Inferior parietal cortex (tissue), 1 donor: ENCODE measurements around the gene C22orf31.

Source experiments
- DNase-seq: peaks from one replicate; pipeline ENCODE4 v3.0.0-alpha.2; 2016; ENCODE audit errors: extremely low spot score

C22orf31 gene

DNA sequence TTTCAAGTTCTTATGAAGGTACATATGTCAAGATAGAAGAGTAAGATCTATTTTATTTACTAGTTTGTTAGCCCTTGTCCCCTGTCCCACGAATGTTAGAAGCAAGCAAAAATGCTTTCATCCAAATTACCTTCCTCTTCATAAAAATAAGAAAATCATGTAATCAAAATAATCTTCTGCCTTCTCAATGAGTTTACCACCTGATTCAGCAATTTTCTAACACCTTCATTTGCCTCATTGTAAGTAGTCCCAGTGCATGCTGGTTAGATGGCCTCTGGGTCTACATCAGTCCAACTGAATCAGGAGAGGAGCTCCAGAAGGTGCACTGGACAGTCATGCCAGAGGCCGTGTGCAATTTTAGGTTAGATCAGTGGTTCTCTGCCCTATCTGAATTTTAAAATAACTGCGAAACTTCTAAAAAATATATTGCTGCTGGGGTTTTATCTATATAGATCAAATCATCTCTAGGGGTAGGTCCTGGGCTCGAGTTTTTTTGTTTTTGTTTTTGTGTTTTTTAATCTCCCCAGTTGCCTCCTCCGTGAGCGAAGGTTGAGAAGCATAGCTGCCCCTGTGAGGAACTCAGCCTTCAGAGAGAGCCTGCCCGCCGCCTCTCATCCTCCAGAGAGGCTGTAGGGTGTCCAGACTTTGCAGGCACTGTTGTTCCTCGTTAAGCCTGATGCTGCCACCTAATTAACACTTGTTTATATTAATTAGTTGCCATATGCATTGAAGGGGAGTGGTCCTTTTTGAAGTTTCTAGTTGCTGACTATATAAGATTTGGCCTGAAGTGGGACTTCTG is 32.2 kb downstream of the C22orf31 start:
- DNase-seq: no peak

DNA sequence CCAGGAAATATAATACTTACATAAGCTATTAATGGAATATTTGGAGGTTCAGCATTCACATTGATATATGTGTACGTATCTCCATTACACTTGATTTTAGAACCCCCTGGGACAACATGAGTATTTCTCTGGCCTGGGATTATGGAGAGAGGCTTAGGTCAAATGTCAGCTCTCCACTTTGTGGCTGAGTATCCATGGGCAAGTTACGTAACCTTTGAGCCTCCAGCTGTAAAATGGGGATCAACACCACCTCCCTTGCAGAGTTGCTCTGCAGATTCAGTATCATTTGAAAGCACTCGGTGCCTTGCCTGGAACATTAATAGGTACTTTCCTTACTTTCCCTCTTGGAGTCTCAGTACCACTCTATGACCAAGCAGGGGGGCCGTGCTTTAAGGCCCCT is 33.2 kb downstream of the C22orf31 start:
- no peak for DNase-seq

DNA sequence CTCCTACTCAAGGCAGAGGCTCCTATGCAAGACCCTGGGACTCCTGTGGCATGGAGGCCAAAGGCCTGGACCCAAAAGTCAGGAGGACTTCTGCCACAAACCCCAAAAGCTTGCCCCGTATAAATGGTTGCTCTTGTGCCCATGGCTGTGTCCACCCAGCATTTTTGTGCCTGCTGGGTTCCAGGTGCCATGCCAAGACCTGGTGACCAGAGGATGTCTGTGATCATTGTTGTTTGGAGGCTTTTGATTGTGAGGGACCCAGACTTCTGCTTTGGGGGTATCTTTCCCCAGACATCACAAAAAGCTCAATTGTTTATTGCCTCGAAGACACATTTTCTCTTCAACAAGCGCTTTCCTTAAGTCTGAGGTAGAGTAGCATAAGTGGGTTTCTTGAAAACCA is 35.1 kb downstream of the C22orf31 start:
- DNase-seq: no peak

DNA sequence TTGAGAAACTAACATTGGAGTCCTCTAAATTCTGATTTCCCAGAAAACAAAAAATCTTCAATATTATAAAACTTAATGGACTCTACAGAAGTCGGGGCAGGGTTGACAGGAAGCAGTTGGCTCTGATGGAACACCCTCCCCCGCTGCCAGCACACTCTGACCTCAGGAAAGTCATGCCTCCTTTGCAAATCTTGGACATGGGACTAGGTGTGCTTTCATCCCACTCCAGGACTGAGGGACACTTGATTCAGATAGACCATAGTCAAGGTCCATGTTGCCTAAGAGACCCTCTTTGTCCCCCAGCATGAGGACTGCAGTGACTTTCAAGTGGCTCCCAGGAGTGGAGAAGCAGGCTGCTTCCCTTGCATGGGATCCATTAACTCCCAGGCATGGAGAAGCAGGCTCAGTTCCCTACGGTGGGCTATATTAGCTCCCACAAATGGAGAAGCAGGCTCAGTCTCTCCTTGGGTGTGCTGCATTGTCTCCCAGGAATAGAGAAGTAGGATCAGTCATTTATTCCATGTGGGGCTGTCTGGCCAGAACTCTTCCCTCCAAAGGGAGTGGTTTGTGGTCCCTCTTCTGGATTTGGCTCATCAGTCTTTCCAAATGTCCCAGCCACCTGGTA is 38.3 kb downstream of the C22orf31 start:
- no peak for DNase-seq

DNA sequence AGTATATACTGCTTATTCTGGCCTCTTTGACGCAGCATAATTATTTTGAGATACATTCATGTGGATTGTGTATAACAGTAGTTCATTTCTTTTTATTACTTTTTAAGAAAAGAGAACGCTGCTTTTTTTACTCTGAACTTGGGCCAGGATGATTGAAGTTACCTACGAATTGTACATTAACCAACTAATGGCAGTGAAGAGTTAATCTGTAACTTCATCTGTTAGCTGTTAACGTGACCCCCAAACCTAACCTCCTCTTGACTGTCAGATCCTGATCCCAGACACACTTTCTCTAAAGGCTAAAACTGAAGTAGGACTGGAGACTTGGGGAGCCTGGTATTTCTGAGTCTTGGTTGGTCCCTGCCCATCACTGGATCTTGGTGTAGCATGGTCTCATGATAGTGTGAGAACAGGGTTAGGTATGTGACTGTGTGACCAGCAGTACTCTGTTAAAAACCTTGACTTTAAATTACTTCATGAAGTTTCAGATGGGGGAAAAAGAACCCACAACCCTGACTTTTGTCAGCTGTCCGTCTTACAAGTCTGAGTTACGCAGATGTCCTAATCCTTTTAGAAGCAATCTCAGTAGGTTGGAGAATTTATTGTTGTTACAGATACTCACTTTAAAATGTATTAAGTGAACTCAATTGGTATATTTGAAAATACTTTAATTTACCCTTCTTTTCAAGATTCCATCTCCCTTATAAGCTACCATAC is 39.4 kb downstream of the C22orf31 start:
- DNase-seq: no peak

DNA sequence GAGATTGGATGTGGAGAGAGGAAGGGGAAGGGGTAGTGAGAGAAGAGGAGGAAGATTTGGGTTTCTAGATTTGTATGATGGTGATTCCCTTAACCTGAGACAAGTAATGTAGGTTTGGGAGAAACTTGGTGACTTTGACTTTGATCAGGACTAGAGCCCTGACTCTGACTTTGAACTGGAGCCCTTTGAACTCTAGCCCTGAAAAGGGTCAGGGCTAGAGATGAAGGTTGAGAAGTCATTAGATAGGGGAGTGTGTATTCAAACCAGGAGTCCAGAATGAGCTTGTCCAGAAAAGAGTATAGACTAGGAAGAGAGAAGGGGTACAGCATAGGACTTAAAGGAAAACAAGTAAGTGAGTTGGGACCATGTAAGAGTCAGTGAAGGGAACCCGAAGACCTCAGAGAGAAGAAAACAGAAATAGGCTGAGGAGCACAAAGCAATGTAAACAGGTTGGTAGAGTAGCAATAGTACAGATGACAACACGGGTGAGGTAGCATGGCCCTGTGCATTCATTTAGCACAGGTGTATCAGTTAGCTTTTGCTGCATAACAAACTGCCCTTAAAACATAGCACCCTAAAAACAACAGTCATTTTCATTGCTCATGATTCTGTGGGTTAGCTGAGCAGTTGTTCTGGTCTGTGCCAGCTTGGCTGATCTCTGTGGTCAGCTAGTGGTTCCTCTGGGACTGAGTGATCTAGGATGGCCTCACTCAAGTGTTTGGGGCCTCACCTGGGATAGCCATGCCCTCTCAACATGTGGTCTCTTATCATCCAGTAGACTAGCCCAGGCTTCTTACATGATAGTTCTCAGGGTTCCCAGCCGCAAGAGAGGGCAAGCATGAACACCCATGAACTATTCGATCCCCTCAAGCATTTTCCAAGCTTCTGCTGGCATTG is 43.1 kb downstream of the C22orf31 start:
- no peak for DNase-seq

DNA sequence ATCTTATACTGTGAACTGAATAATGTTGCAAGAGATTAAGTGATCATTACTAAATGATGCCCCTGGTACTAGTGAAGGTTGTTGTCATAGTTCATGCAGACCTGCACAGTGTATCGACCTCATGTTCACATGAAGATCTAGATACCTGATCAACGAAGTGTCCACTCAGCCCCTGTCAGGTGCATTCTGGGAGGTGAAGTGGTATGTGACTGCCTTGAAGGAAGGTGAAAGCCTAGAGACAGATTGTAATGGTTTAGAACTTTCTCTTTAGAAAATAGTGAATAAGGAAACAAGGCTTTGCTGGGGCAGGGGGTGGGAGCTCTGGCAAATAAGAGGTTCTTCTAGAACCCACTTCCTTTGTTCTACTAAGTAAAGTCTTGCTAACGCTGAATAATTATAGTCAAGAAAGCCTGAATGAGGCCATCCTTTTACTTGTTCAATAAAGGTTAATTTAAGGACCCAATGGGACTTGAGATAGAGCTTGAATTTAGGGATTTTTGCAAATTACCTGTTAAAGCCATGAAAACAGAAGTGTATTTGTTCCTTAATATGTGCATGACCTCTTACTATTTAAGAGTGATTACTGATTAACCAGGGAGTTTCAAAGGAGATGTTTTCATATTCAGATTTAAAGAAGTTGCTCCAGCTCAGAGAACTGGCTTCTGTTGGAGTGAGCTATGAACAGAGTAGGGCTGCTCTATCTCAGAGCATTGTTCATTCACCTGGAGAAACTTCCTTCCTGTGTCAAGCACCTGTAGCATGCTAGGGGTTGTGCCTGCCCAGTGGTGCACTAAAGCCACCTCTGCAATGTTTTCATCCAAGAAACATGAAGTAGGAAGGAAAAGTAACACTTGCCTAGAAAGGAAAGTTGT is 45.3 kb downstream of the C22orf31 start:
- DNase-seq: no peak

DNA sequence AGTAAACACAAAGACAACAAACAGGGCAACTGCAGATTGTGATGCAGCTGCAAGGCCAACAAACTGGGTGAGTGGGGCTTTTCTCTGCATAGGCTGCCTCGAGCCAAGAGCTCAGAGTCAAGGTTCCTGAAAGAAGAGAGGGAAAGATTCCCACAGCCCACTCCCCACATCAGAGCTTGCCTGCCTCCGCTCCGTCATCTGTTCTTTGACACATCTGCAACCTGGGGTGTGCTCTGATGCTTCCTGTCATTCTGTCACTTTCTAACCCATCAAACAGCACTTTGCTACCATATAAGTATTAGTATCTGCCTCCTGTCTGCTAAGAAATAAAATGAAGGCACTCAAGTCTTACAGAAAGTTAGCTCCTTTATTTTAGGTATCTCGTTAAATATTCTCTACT is 46.9 kb downstream of the C22orf31 start:
- no peak for DNase-seq

DNA sequence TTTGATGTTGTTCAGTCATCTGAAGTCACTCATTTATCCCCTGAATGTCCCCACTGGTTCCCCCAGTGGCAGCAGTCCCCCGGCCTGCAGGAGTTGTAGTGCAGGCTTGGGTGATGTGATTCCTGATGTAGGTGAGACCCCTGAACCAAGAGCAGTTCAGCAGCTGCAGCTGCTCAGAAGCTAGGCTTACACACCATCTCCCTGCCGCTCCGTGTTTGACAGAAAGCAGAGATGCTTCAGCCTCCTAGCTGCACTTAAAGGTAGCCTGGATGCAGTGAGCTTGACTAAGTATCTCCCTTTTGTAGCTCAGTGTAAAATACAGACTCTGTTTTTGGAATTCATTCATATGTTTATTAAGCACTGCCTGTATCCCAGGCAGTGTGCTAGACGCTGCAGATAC is 47.3 kb downstream of the C22orf31 start:
- DNase-seq: no peak

DNA sequence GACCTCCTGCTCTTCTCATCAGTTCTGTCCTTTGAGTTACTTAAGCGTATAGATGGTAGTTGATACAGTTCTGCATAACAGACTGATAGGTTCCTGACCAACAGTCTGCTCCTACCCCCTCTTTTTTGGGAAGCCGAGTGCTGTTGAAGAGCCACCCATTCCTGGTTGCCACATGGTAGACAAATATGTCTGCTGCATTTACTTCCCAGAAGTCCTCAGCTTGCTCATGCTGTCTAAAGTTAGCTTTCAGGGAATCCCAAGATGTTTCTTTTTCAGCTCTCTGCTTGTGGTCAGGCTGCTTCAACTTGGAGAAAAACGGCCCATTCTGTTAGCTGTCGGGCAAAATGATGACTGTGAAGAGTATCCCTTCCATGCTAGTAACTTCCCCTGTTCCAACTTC is 48.7 kb downstream of the C22orf31 start:
- no peak for DNase-seq

DNA sequence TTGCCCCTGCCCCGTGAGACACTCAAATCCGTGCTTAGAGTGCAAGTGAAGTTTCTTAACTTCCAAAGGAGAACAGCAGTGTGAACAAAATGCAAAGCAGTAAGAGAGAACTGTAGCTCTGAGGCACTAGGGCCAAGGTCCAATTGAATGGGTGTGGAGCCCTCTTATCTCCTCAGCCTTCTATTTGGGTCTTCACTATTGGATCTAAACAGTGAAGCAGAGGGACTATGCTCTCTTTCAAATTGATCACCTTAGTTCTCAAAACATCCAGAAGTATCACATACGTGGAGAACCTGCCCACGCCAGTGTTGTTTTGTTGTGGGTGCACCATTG is 49.6 kb downstream of the C22orf31 start:
- no peak for DNase-seq

DNA sequence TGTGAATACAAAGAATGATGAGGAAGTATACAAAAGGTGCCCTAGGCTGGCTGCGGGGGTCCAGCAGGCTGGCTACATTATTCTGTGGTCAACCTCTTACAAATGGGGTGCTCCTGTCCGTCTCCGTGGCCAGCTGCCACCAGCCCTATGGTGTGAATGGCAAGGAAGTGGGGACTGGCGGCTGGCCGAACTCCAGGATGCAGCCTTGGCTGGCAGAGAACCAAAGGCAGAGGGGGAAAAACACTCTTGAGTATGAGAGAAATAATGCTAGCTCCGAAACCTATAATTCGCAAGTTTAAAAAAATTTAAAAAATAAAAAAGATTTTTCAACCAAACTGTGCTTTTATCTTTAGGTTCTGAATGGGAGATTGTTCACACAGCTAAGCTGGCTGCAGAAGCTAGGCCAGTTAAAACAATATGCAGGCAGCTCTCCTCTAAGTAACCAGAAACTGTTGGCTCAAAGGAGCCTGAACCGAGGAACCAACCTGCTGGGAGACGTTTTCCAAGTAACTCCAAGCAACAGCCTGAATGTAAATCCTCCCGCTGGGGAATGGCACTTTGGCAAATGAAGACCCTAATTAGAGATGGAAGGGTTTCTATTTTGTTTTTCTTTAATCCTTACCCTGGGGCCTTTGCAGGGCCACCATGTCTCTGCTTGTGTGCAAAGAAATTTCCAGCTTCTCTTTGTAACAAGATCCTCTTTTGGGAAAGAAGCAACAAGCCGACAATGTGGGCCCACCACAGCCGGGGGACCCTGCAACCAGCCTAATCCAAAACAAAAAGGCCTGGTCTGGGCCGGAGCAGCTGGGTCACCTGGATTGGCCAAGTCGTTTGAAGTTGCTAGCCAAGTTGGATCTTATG is 50.2 kb downstream of the C22orf31 start:
- no peak for DNase-seq

DNA sequence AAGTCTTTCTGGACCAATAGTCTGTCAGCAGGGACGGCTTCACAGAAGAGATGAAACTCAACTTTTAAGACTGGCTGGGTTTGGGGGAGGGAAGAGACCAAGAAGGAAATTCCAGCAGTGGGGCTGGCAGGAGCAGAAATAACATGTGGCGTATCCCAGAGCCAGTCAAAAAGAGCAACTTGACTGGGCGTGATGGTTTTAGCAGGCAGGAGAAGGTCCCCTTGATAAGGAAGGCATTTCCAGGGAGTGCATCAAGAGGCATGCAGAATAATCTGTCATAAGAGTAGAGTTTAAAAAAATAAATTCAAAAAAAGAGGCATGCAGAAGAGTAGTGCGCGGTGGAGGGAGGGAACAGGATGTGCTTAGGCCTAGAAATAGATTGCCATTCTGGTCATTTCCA is 52.5 kb downstream of the C22orf31 start:
- no peak for DNase-seq
